Endothelial cell of umbilical vein (primary cell): ENCODE results near the gene PPBP. TPM values are rescaled to one million over a fixed set of nuclear protein-coding genes. Genes with fewer than 3 reads are reported as not detected.
"Not testable (repeated sequence)": the region's sequence is repeated elsewhere in the genome, so short reads cannot be mapped to it uniquely, and the experiment has no call there.

Source experiments
- BruUV-seq: library from RNA; stranded (reverse); fragments of 400-500 nt; replicated peaks from 2 replicates; lab custom pipeline; 2021; lab: Mats Ljungman, UMichigan
- CTCF ChIA-PET: fragments of 300-600, 350-600 bp; sonication (Branson Sonifier 250); formaldehyde crosslinking; loops from one replicate; lab custom pipeline; 2021; ENCODE audit warnings: antibody characterized with exemption, inconsistent platforms; lab: Charles Lee
- POLR2A ChIA-PET: fragments of 300-600, 350-600 bp; sonication (Branson Sonifier 250); formaldehyde crosslinking; loops from one replicate; lab custom pipeline; 2021; ENCODE audit warnings: antibody characterized with exemption, inconsistent platforms; lab: Charles Lee
- DNase-seq: peaks from one replicate; pipeline ENCODE4 v3.0.0-alpha.2; 2011; ENCODE audit warnings: low read depth, low spot score
- FAIRE-seq: peaks from 2 replicates; lab custom pipeline; 2011; peaks lifted over from hg19 to GRCh38; lab: Jason Lieb, UNC
- H2AFZ ChIP-seq: 2 replicates; pipeline ENCODE4 v1.6.0; 2012; ENCODE audit warnings: low read depth, low read length, control low read depth, inconsistent platforms
- H3K27ac ChIP-seq: 2 replicates; pipeline ENCODE4 v1.5.1; 2011; ENCODE audit warnings: low read depth, mild to moderate bottlenecking, control low read depth, low read length, moderate library complexity; ENCODE audit not compliant: insufficient read depth
- H3K27me3 ChIP-seq, 2 experiments: 2 replicates each; pipeline versions ENCODE4 v1.6.0 to v1.6.1; 2011; ENCODE audit warnings: low read length in 2 of 2, mixed read lengths in 1 of 2; ENCODE audit not compliant: control insufficient read depth in 2 of 2, insufficient read depth in 2 of 2
- H3K36me3 ChIP-seq, 2 experiments: 2 replicates in 1 of 2; 3 replicates in 1 of 2; pipeline ENCODE4 v1.5.1; 2011; ENCODE audit warnings: low read length in 2 of 2, mild to moderate bottlenecking in 1 of 2, moderate library complexity in 1 of 2; ENCODE audit not compliant: control insufficient read depth in 2 of 2, insufficient read depth in 2 of 2; ENCODE audit errors: extremely low read depth in 1 of 2
- H3K4me1 ChIP-seq: 3 replicates; pipeline ENCODE4 v1.5.1; 2011; ENCODE audit warnings: mild to moderate bottlenecking, low read length; ENCODE audit not compliant: control insufficient read depth, insufficient read depth; ENCODE audit errors: extremely low read depth
- H3K4me2 ChIP-seq: 2 replicates; pipeline ENCODE4 v1.6.1; 2011; ENCODE audit warnings: low read length, control low read depth, mixed read lengths; ENCODE audit not compliant: insufficient read depth
- H3K4me3 ChIP-seq, 3 experiments: fragments of 200-600 bp in 1 of 3; sonication (generic), shearing (Covaris generic) in 1 of 3; replicated peaks in 1 of 3; 2 replicates each; pipeline ENCODE4 v1.5.1; 2011 to 2016; ENCODE audit warnings: control low read depth in 3 of 3, low read length in 3 of 3, mild to moderate bottlenecking in 2 of 3, inconsistent platforms in 1 of 3, low read depth in 1 of 3, moderate library complexity in 1 of 3; ENCODE audit not compliant: insufficient read depth in 1 of 3
- H3K79me2 ChIP-seq: 2 replicates; pipeline ENCODE4 v1.6.0; 2012; ENCODE audit warnings: low read length, inconsistent platforms; ENCODE audit not compliant: control insufficient read depth, insufficient read depth
- H3K9ac ChIP-seq: replicated peaks from 2 replicates; pipeline ENCODE3; 2011; ENCODE audit warnings: low read length, control low read depth; ENCODE audit not compliant: insufficient read depth; ENCODE audit errors: extremely low read depth
- H3K9me1 ChIP-seq: replicated peaks from 3 replicates; pipeline ENCODE4 v1.6.0; 2011; ENCODE audit warnings: mild to moderate bottlenecking, low read length; ENCODE audit not compliant: control insufficient read depth, insufficient read depth; ENCODE audit errors: extremely low read depth
- H3K9me3 ChIP-seq: replicated peaks from 2 replicates; pipeline ENCODE4 v1.5.1; 2012; ENCODE audit warnings: low read length, inconsistent platforms; ENCODE audit not compliant: control insufficient read depth, insufficient read depth
- H4K20me1 ChIP-seq: replicated peaks from 2 replicates; pipeline ENCODE3; 2011; ENCODE audit warnings: mild to moderate bottlenecking, low read length; ENCODE audit not compliant: control insufficient read depth, insufficient read depth; ENCODE audit errors: extremely low read depth
- CTCF ChIP-seq, 2 donors: IDR thresholded peaks; 1 replicate in 1 of 2; 2 replicates in 1 of 2; pipeline ENCODE4 v1.5.1; 2011; ENCODE audit warnings: low read length in 2 of 2, mild to moderate bottlenecking in 2 of 2, moderate library complexity in 2 of 2, control low read depth in 1 of 2, inconsistent platforms in 1 of 2, low read depth in 1 of 2; ENCODE audit not compliant: insufficient read depth in 1 of 2; ENCODE audit errors: extremely low read depth in 1 of 2
- EZH2 ChIP-seq: IDR thresholded peaks from 2 replicates; pipeline ENCODE4 v1.6.1; 2012; ENCODE audit warnings: borderline replicate concordance, low read depth, mild to moderate bottlenecking, moderate library complexity, low read length, inconsistent platforms; ENCODE audit not compliant: severe bottlenecking
- FOS ChIP-seq: IDR thresholded peaks from 2 replicates; pipeline ENCODE4 v1.6.1; 2011; ENCODE audit warnings: mild to moderate bottlenecking, low read length, moderate library complexity, borderline replicate concordance; ENCODE audit not compliant: insufficient read depth
- GATA2 ChIP-seq: IDR thresholded peaks from 2 replicates; pipeline ENCODE4 v1.7.0; 2011; ENCODE audit warnings: low read depth, mild to moderate bottlenecking, moderate library complexity, mixed read lengths, low read length; ENCODE audit not compliant: insufficient read length, insufficient read depth
- JUN ChIP-seq: IDR thresholded peaks from 2 replicates; pipeline ENCODE4 v1.6.1; 2011; ENCODE audit warnings: borderline replicate concordance, low read depth; ENCODE audit not compliant: insufficient read length, insufficient read depth
- MYC ChIP-seq: IDR thresholded peaks from one replicate; pipeline ENCODE4 v1.6.1; 2011; ENCODE audit warnings: mild to moderate bottlenecking, low read depth, low read length
- POLR2A ChIP-seq: IDR thresholded peaks from 2 replicates; pipeline ENCODE4 v1.6.1; 2012; ENCODE audit warnings: low read depth, mild to moderate bottlenecking, control low read depth, low read length
- POLR2AphosphoS5 ChIP-seq: IDR thresholded peaks from 2 replicates; pipeline ENCODE4 v1.6.1; 2012; ENCODE audit warnings: low read depth, mild to moderate bottlenecking, control low read depth, low read length, moderate library complexity; ENCODE audit not compliant: insufficient read depth
- dilution Hi-C: fragments of 300-500 bp; cut with MboI; formaldehyde crosslinking; loops from one replicate; pipeline ENCODE4 v1.15.0; 2019; ENCODE audit warnings: low sequenced_read_pairs; ENCODE audit not compliant: extremely low pct_ligation_motif_present
- intact Hi-C: fragments of 100-400 bp; cut with micrococcal nuclease; formaldehyde crosslinking; loops from one replicate; pipeline ENCODE4 v1.10.0; 2022
- polyA plus RNA-seq, 4 experiments: library from polyadenylated mRNA; depleted of rRNA in 3 of 4; stranded (reverse) in 3 of 4; unstranded in 1 of 4; fragments of >200 nt; gene quantifications; 2 replicates each; pipeline versions ENCODE4 v1.2.1 to v1.2.3, GENCODE V29; 2011 to 2012; ENCODE audit warnings: missing spikeins in 1 of 4
- total RNA-seq: library from RNA; stranded (reverse); gene quantifications from 2 replicates; pipeline ENCODE4 v1.2.3, GENCODE V29; 2021
- TF ChIP-seq, protein P1 (sequence below): IDR thresholded peaks from 2 replicates; pipeline ENCODE4 v1.6.1; 2011; ENCODE audit not compliant: insufficient read depth, insufficient read length

The PPBP gene
- total and polyA plus RNA-seq, 2 donors (not counting 3 experiments of a cell fraction or from before 2014, with no cell fraction given): not detected

DNA sequence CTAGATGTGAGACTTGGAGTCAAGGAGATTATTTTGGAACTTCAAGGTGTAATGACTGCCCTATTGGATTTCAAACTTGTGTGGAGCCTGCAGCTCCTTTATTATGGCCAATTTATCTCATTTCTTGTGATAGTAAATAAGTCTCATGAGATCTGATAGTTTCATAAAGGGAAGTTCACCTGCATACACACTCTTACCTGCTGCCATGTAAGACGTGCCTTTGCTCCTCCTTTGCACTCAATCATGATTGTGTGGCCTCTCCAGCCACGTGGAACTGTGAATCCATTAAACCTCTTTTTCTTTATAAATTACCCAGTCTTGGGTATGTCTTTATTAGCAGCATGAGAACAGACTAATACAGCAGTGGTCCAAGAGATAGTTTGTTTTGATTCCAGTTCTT, 25.3 kb downstream of the PPBP start:
- no peak overlapping the region for H2AFZ ChIP-seq
- no peak overlapping the region for H3K4me3 ChIP-seq
- H3K4me1 ChIP-seq: no peaks in the 10 kb centered on the region
- no peak overlapping the region for H3K4me2 ChIP-seq
- DNase-seq (no peak), FAIRE-seq (no peak)
- no peaks in the 10 kb centered on the region for H3K79me2 ChIP-seq
- no TSS peak for BruUV-seq
- H3K9ac ChIP-seq: no peak overlapping the region
- no peaks in the 10 kb centered on the region for H3K9me1 ChIP-seq
- H3K27ac ChIP-seq: no peak overlapping the region
- no peak for TF ChIP-seq POLR2A
- no peak for TF ChIP-seq CTCF (IDR thresholded peaks at IDR 0.05; ENCODE audit: extremely low read depth in 1 of 2, insufficient read depth in 1 of 2, low read depth in 1 of 2, low read length in 2 of 2)
- no peak for TF ChIP-seq EZH2
- TF ChIP-seq POLR2AphosphoS5: no peak
- TF ChIP-seq JUN: no peak
- TF ChIP-seq, protein P1, sequence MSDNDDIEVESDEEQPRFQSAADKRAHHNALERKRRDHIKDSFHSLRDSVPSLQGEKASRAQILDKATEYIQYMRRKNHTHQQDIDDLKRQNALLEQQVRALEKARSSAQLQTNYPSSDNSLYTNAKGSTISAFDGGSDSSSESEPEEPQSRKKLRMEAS: no peak
- no peak for TF ChIP-seq GATA2
- TF ChIP-seq MYC: no peak
- no peak for TF ChIP-seq FOS
- H3K36me3 ChIP-seq: no peaks in the 10 kb centered on the region
- no peaks in the 10 kb centered on the region for H3K27me3 ChIP-seq
- H4K20me1 ChIP-seq: no peaks in the 10 kb centered on the region
- CTCF ChIA-PET: no interaction called here
- dilution Hi-C loops (no loop called here), intact Hi-C loops (no loop called here)
- no peaks in the 10 kb centered on the region for H3K9me3 ChIP-seq
- POLR2A ChIA-PET: no interaction called here

GRCh38 chr4:73959041-73959440, 28.9 kb downstream of the PPBP start:
- H3K4me1 ChIP-seq, H3K9me3 ChIP-seq, FAIRE-seq, H3K4me2 ChIP-seq, H3K27ac ChIP-seq, BruUV-seq, POLR2A ChIA-PET, H3K9me1 ChIP-seq, H3K79me2 ChIP-seq, DNase-seq, H2AFZ ChIP-seq, dilution Hi-C loops, H3K27me3 ChIP-seq, CTCF ChIA-PET, H3K9ac ChIP-seq, H3K36me3 ChIP-seq, intact Hi-C loops, H3K4me3 ChIP-seq, H4K20me1 ChIP-seq: not testable (repeated sequence)
